T-cell (primary cell): ENCODE results near the gene EOGT. TPM values are rescaled to one million over a fixed set of nuclear protein-coding genes. Genes with fewer than 3 reads are reported as not detected.

Experiments used
- ATAC-seq, 4 experiments: fragments of 200-7000 bp in 3 of 4; fragments of 150-1000 bp in 1 of 4; cut with Tn5 transposase; replicated peaks in 1 of 4; 1 replicate in 3 of 4; 2 replicates in 1 of 4; pipeline ENCODE4 v1.10.0; 2021; ENCODE audit warnings: moderate library complexity in 3 of 4, mild to moderate bottlenecking in 2 of 4, moderate number of reproducible peaks in 1 of 4
- CTCF ChIA-PET, 2 donors: fragments of 300-600 bp; sonication (Branson Sonifier 250); formaldehyde crosslinking; loops; one replicate each; lab custom pipeline; 2022; ENCODE audit warnings: antibody characterized with exemption in 2 of 2; lab: Charles Lee
- POLR2A ChIA-PET, 2 donors: fragments of 300-600 bp; sonication (Branson Sonifier 250); formaldehyde crosslinking; loops; one replicate each; lab custom pipeline; 2022; ENCODE audit warnings: antibody characterized with exemption in 2 of 2; lab: Charles Lee
- DNase-seq, 35 experiments: peaks; one replicate each; pipeline versions ENCODE4 v3.0.0 to v3.0.0-alpha.2; 2013 to 2023
- H3K27ac ChIP-seq: one replicate; pipeline ENCODE4 v1.5.1; 2013; ENCODE audit warnings: low read length
- H3K27me3 ChIP-seq, 2 experiments: replicated peaks in 1 of 2; 1 replicate in 1 of 2; 2 replicates in 1 of 2; pipeline versions ENCODE4 v1.6.1 to v1.7.0; 2013; ENCODE audit warnings: low read length in 1 of 2, mixed read lengths in 1 of 2; ENCODE audit not compliant: control insufficient read depth in 2 of 2, insufficient read depth in 2 of 2; ENCODE audit errors: extremely low read depth in 1 of 2
- H3K36me3 ChIP-seq, 2 donors: 1 replicate in 1 of 2; 2 replicates in 1 of 2; pipeline versions ENCODE4 v1.6.1 to v1.7.0; 2013; ENCODE audit warnings: low read length in 1 of 2; ENCODE audit not compliant: control insufficient read depth in 2 of 2, insufficient read depth in 1 of 2; ENCODE audit errors: extremely low read depth in 1 of 2
- H3K4me1 ChIP-seq, 2 experiments: 1 replicate in 1 of 2; 2 replicates in 1 of 2; pipeline versions ENCODE4 v1.6.1 to v1.7.0; 2013; ENCODE audit warnings: low read length in 2 of 2, mixed read lengths in 1 of 2; ENCODE audit not compliant: insufficient read depth in 2 of 2, control insufficient read depth in 1 of 2; ENCODE audit errors: extremely low read depth in 1 of 2
- H3K4me3 ChIP-seq, 2 donors: 1 replicate in 1 of 2; 2 replicates in 1 of 2; pipeline versions ENCODE4 v1.5.1 to v1.7.0; 2013; ENCODE audit warnings: mild to moderate bottlenecking in 2 of 2, low read length in 1 of 2, moderate library complexity in 1 of 2; ENCODE audit not compliant: control insufficient read depth in 1 of 2; ENCODE audit errors: extremely low read depth in 1 of 2
- H3K9me3 ChIP-seq: 2 replicates; pipeline ENCODE4 v1.7.0; 2013
- H3K27ac Mint-ChIP-seq, 2 donors: one replicate each; pipeline ENCODE4 v1.8.0; 2020 to 2021; ENCODE audit warnings: mild to moderate bottlenecking in 2 of 2, mixed read lengths in 2 of 2
- H3K27me3 Mint-ChIP-seq, 2 donors: one replicate each; pipeline ENCODE4 v1.8.0; 2021 to 2022; ENCODE audit warnings: mixed read lengths in 2 of 2
- H3K36me3 Mint-ChIP-seq: one replicate; pipeline ENCODE4 v1.8.0; 2021; ENCODE audit warnings: mixed read lengths
- H3K4me1 Mint-ChIP-seq, 3 donors: one replicate each; pipeline ENCODE4 v1.8.0; 2020 to 2022; ENCODE audit warnings: mixed read lengths in 3 of 3, mild to moderate bottlenecking in 1 of 3
- H3K4me3 Mint-ChIP-seq, 3 donors: one replicate each; pipeline ENCODE4 v1.8.0; 2020 to 2022; ENCODE audit warnings: mild to moderate bottlenecking in 3 of 3, mixed read lengths in 3 of 3, moderate library complexity in 3 of 3
- H3K9me3 Mint-ChIP-seq, 3 donors: one replicate each; pipeline ENCODE4 v1.8.0; 2020 to 2022; ENCODE audit warnings: mixed read lengths in 3 of 3
- WGBS: methylation state at CpG from one replicate; pipeline ENCODE4 v1.1.5; 2013; ENCODE audit warnings: missing lambda C conversion rate; ENCODE audit not compliant: insufficient coverage; 5-methylcytosine and 5-hydroxymethylcytosine counted together
- total RNA-seq, 35 experiments: library from RNA in 6 of 35; stranded (reverse) in 6 of 35; fragments of 120-200 nt in 1 of 35; gene quantifications; one replicate each; pipeline versions ENCODE4 v1.2.1 to v1.2.4 and lab custom pipeline; 2013 to 2026

The EOGT gene
- total RNA-seq, 5 donors from 2014 or later (not counting 1 experiment from before 2014, with no cell fraction given): 14.0 to 18.2 (median 15.5) TPM

GRCh38 chr3:69051756-69052471, 38.4 kb upstream of the EOGT start, which contains the start of gene TMF1:
Gene TMF1, minus strand, starts transcription at chr3:69052333. Its CDS starts 247 bp downstream, at chr3:69052086.
- H3K27ac Mint-ChIP-seq: peak within 1 kb of the TSS; percentile 97
- H3K9me3 Mint-ChIP-seq: no peaks in the 10 kb centered on the region
- DNase-seq (peak; percentile 92 to 100 (median 97)), ATAC-seq (peak; percentile 91 to 93 (median 92))
- WGBS: under 1% methylated on average over 42 of the region's 45 CpGs
- no peaks in the 10 kb centered on the region for H3K27me3 ChIP-seq
- H3K9me3 ChIP-seq: no peaks in the 10 kb centered on the region
- H3K27ac ChIP-seq: peak within 1 kb of the TSS; percentile 87
- peaks cover 2 to 34% of the 10 kb centered on the region in 2 donors for H3K36me3 ChIP-seq
- ChIA-PET CTCF (interaction anchor here (0.6 to 1.5 kb wide), 8 partner anchors 13 to 69 kb away, joined by 3 to 5 read pairs (median 4); partner anchors contain the start of gene ARL6IP5 (in 1 of the 2)), POLR2A (interaction anchor here (0.6 to 1.9 kb wide), 13 partner anchors 8 to 1390 kb away, joined by 3 to 11 read pairs (median 4); partner anchors contain the start of gene ARL6IP5 (in 1 of the 2))
- H3K4me3 Mint-ChIP-seq: peak within 1 kb of the TSS; percentile 98 to 99 (median 99)
- peaks cover 47 to 53% (median 50%) of the 10 kb centered on the region in 3 donors for H3K4me1 Mint-ChIP-seq
- H3K36me3 Mint-ChIP-seq: peaks cover 23% of the 10 kb centered on the region
- H3K27me3 Mint-ChIP-seq: no peaks in the 10 kb centered on the region
- peaks cover 20 to 22% of the 10 kb centered on the region in 2 experiments for H3K4me1 ChIP-seq
- H3K4me3 ChIP-seq: peak within 1 kb of the TSS; percentile 73 to 91

DNA sequence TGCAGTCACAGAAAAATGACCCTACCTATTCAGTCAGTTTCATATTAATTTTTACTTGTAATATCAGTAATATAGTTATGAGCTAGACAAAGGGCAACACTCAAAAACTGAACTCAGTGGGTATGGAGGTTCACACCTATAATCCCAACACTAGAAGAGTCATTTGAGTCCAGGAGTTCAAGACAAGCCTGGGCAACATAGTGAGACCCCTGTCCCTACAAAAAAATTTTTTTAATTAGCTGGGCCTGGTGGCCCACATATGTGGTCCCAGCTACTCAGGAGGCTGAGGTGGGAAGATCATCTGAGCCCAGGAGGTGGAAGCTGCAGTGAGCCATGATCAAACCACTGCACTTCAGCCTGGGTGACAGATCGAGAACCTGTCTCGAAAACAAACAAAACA, 35.5 kb upstream of the EOGT start:
- whole genome bisulfite sequencing: no CpG with 5 or more reads among the region's 2 CpGs
- CTCF ChIA-PET: interaction anchor here (0.6 to 1.0 kb wide), 2 partner anchors 9 to 34 kb away, joined by 3 to 6 read pairs; no protein-coding TSS in a partner anchor
- no peak for ATAC-seq
- H3K27me3 ChIP-seq: no peaks in the 10 kb centered on the region
- no peak overlapping the region for H3K27ac ChIP-seq
- peak overlapping the region; percentile 37 to 99 (median 39) for H3K4me3 Mint-ChIP-seq
- DNase-seq: no peak
- peaks cover 0 to 30% of the 10 kb centered on the region in 2 donors for H3K36me3 ChIP-seq
- no peak overlapping the region for H3K27ac Mint-ChIP-seq
- H3K4me1 ChIP-seq: peaks cover 20 to 22% of the 10 kb centered on the region in 2 experiments
- no peaks in the 10 kb centered on the region for H3K27me3 Mint-ChIP-seq
- POLR2A ChIA-PET: interaction anchor here (0.6 kb wide), 2 partner anchors 17 to 30 kb away, joined by 3 read pairs; no protein-coding TSS in a partner anchor
- H3K36me3 Mint-ChIP-seq: peaks cover 28% of the 10 kb centered on the region
- no peak overlapping the region for H3K4me3 ChIP-seq
- H3K4me1 Mint-ChIP-seq: peaks cover 56 to 64% (median 57%) of the 10 kb centered on the region in 3 donors
- no peaks in the 10 kb centered on the region for H3K9me3 ChIP-seq
- H3K9me3 Mint-ChIP-seq: no peaks in the 10 kb centered on the region

DNA sequence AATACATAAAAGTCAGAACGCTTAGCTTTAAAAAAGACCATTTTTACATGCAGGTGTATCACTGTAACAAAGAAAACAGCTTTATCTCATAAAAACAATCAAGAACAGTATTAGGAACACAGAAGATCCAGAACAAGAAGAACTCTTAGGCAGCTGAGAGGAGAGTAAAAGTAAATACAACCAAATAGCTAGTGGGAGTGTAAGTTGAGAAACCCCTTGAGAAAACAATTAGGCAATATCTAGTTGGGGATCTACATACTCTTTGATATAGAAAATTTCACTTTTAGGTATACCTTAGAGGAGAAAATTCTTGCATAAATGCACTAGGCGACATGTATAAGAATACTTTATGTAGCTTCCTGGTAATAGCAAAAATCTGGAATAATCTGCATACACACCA, 31.1 kb upstream of the EOGT start:
- ATAC-seq (no peak), DNase-seq (no peak)
- H3K27me3 ChIP-seq: no peaks in the 10 kb centered on the region
- H3K4me1 ChIP-seq: peaks cover 4 to 8% of the 10 kb centered on the region in 2 experiments
- H3K4me3 Mint-ChIP-seq: no peak overlapping the region
- POLR2A ChIA-PET: interaction anchor here (0.5 to 1.7 kb wide), 7 partner anchors 8 to 55 kb away, joined by 3 to 7 read pairs (median 4); partner anchors contain the start of gene TMF1 (in 1 of the 2)
- no peaks in the 10 kb centered on the region for H3K27me3 Mint-ChIP-seq
- H3K36me3 ChIP-seq: peaks cover 0 to 55% of the 10 kb centered on the region in 2 donors
- H3K9me3 ChIP-seq: no peaks in the 10 kb centered on the region
- H3K27ac ChIP-seq: no peak overlapping the region
- H3K36me3 Mint-ChIP-seq: peaks cover 46% of the 10 kb centered on the region
- no peak overlapping the region for H3K4me3 ChIP-seq
- no CpG with 5 or more reads among the region's 2 CpGs for WGBS
- no peak overlapping the region for H3K27ac Mint-ChIP-seq
- CTCF ChIA-PET: interaction anchor here in 1 of 2 donors (0.7 kb wide), 1 partner anchor 139 kb away, joined by 3 read pairs; no protein-coding TSS in a partner anchor
- no peaks in the 10 kb centered on the region for H3K9me3 Mint-ChIP-seq
- H3K4me1 Mint-ChIP-seq: peaks cover 32 to 41% (median 34%) of the 10 kb centered on the region in 3 donors

DNA sequence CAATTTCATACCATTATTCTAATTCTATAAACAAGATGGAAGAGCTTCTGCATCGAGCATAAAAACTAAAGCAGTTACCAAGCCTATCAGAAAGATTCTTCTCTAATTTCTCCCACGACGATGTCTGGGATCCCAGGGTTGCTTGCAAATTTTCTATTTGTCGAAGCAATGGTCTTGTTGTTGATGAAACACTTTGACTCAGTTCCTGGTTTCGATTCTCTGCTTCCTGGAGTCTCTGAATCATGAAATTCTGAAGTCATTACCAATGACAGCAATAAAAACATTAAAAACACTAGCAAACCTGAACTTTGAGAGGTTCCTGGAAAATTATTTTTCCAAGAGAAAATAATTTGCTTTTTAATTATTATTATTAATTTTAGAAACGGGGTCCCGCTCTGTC, 20.0 kb upstream of the EOGT start:
- DNase-seq (no peak), ATAC-seq (no peak)
- no peak overlapping the region for H3K27ac Mint-ChIP-seq
- Histone ChIP-seq H3K4me3 (no peak overlapping the region), H3K4me1 (no peaks in the 10 kb centered on the region), H3K9me3 (no peaks in the 10 kb centered on the region), H3K27ac (no peak overlapping the region), H3K36me3 (peaks cover 6 to 75% of the 10 kb centered on the region in 2 donors), H3K27me3 (no peaks in the 10 kb centered on the region)
- no peaks in the 10 kb centered on the region for H3K9me3 Mint-ChIP-seq
- WGBS: 84% methylated on average over 5 of the region's 7 CpGs
- H3K36me3 Mint-ChIP-seq: peaks cover 56% of the 10 kb centered on the region
- H3K4me1 Mint-ChIP-seq: peaks cover 4 to 9% (median 6%) of the 10 kb centered on the region in 3 donors
- POLR2A ChIA-PET: interaction anchor here in 1 of 2 donors (0.7 to 0.8 kb wide), 2 partner anchors 11 to 13 kb away, joined by 3 to 6 read pairs; no protein-coding TSS in a partner anchor
- no peaks in the 10 kb centered on the region for H3K27me3 Mint-ChIP-seq
- CTCF ChIA-PET: no interaction called here
- H3K4me3 Mint-ChIP-seq: no peak overlapping the region

DNA sequence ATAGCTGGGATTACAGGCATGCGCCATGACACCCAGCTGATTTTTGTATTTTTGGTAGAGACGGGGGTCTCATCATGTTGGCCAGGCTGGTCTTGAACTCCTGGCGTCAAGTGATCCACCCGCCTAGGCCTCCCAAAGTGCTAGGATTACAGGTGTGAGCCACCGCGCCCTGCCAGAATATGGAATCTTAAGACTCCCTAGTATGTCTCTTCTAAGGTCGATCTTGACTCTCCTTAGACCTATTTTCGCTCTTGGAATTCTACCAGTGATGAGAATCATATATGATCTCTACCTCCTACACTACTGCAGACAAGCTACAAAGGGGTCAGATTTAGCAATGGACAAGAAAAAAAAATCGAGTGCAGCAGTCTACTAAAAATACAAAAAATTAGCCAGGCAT, 19.3 kb upstream of the EOGT start:
- H3K27ac ChIP-seq: no peak overlapping the region
- Mint-ChIP-seq H3K27me3 (no peaks in the 10 kb centered on the region), H3K36me3 (peaks cover 58% of the 10 kb centered on the region), H3K9me3 (no peaks in the 10 kb centered on the region), H3K4me1 (peaks cover 4 to 9% (median 6%) of the 10 kb centered on the region in 3 donors), H3K27ac (no peak overlapping the region), H3K4me3 (no peak overlapping the region)
- no peak for ATAC-seq
- no peaks in the 10 kb centered on the region for H3K4me1 ChIP-seq
- no peak for DNase-seq
- H3K36me3 ChIP-seq: peaks cover 6 to 73% of the 10 kb centered on the region in 2 donors
- whole genome bisulfite sequencing: 97% methylated on average over 6 of the region's 9 CpGs
- no peak overlapping the region for H3K4me3 ChIP-seq
- ChIA-PET CTCF (interaction anchor here in 1 of 2 donors (0.7 kb wide), 1 partner anchor 25 kb away, joined by 4 read pairs; no protein-coding TSS in a partner anchor), POLR2A (interaction anchor here in 1 of 2 donors (0.6 to 1.3 kb wide), 3 partner anchors 15 to 19 kb away, joined by 3 to 7 read pairs (median 3); no protein-coding TSS in a partner anchor)
- no peaks in the 10 kb centered on the region for H3K9me3 ChIP-seq
- H3K27me3 ChIP-seq: no peaks in the 10 kb centered on the region

- POLR2A ChIA-PET: interaction anchor here (0.6 to 1.9 kb wide), 7 partner anchors 13 to 60 kb away, joined by 3 to 11 read pairs (median 4); no protein-coding TSS in a partner anchor
- Histone ChIP-seq H3K4me1 (no peaks in the 10 kb centered on the region), H3K4me3 (no peak overlapping the region), H3K27me3 (no peaks in the 10 kb centered on the region), H3K27ac (no peak overlapping the region), H3K36me3 (peaks cover 6 to 70% of the 10 kb centered on the region in 2 donors), H3K9me3 (no peaks in the 10 kb centered on the region)
- ATAC-seq (no peak), DNase-seq (no peak)
- CTCF ChIA-PET: interaction anchor here (0.5 to 1.2 kb wide), 5 partner anchors 12 to 1239 kb away, joined by 3 to 7 read pairs (median 4); no protein-coding TSS in a partner anchor
- H3K9me3 Mint-ChIP-seq: no peaks in the 10 kb centered on the region
- no peaks in the 10 kb centered on the region for H3K27me3 Mint-ChIP-seq
- H3K27ac Mint-ChIP-seq: no peak overlapping the region
- H3K4me3 Mint-ChIP-seq: no peak overlapping the region
- H3K4me1 Mint-ChIP-seq: peaks cover 4 to 9% (median 6%) of the 10 kb centered on the region in 3 donors
- WGBS: no CpG with 5 or more reads among the region's 2 CpGs
- H3K36me3 Mint-ChIP-seq: peaks cover 61% of the 10 kb centered on the region
Observed at GRCh38 chr3:69032142-69032541, 18.7 kb upstream of the EOGT start.
